Mesenchymal stem cell (in vitro differentiated cells and primary cell): ENCODE data around the gene GET4.
A peak's percentile ranks its signal among the peaks of the same experiment; 100 is the strongest.

Source experiments
- DNase-seq: peaks from one replicate; pipeline ENCODE4 v3.0.0-alpha.2; 2013
- H2AFZ ChIP-seq: one replicate; pipeline ENCODE4 v1.6.1; 2013; ENCODE audit warnings: low read depth, mild to moderate bottlenecking, control low read depth, inconsistent platforms, low read length, moderate library complexity
- H2AK5ac ChIP-seq: 2 replicates; pipeline ENCODE4 v1.6.1; 2013; ENCODE audit warnings: low read length, moderate library complexity, mild to moderate bottlenecking, inconsistent platforms; ENCODE audit not compliant: severe bottlenecking
- H2BK120ac ChIP-seq: one replicate; pipeline ENCODE4 v1.6.1; 2013; ENCODE audit warnings: low read depth, mild to moderate bottlenecking, inconsistent platforms, low read length, moderate library complexity
- H2BK12ac ChIP-seq, 2 experiments: one replicate each; pipeline ENCODE4 v1.6.1; 2013; ENCODE audit warnings: inconsistent platforms in 2 of 2, low read length in 2 of 2, mild to moderate bottlenecking in 2 of 2, moderate library complexity in 2 of 2, control low read depth in 1 of 2
- H2BK15ac ChIP-seq: one replicate; pipeline ENCODE4 v1.6.1; 2013; ENCODE audit warnings: mild to moderate bottlenecking, low read depth, inconsistent platforms; ENCODE audit not compliant: poor library complexity, severe bottlenecking
- H2BK5ac ChIP-seq: 2 replicates; pipeline ENCODE4 v1.6.1; 2013; ENCODE audit warnings: low read depth, mild to moderate bottlenecking, low read length, control low read depth, inconsistent platforms; ENCODE audit not compliant: poor library complexity, severe bottlenecking
- H3K14ac ChIP-seq, 2 experiments: one replicate each; pipeline ENCODE4 v1.6.1; 2013; ENCODE audit warnings: inconsistent platforms in 2 of 2, low read length in 2 of 2, control low read depth in 1 of 2, mild to moderate bottlenecking in 1 of 2, moderate library complexity in 1 of 2
- H3K18ac ChIP-seq, 2 experiments: one replicate each; pipeline ENCODE4 v1.6.1; 2013; ENCODE audit warnings: inconsistent platforms in 2 of 2, low read length in 2 of 2, control low read depth in 1 of 2, low read depth in 1 of 2, mild to moderate bottlenecking in 1 of 2
- H3K23ac ChIP-seq, 2 experiments: one replicate each; pipeline ENCODE4 v1.6.1; 2013; ENCODE audit warnings: inconsistent platforms in 2 of 2, low read length in 2 of 2, mild to moderate bottlenecking in 2 of 2, moderate library complexity in 2 of 2, control low read depth in 1 of 2
- H3K27ac ChIP-seq: 2 replicates; pipeline ENCODE4 v1.5.1; 2013; ENCODE audit warnings: mild to moderate bottlenecking, moderate library complexity, low read length, control low read depth, inconsistent platforms; ENCODE audit not compliant: poor library complexity, severe bottlenecking
- H3K27me3 ChIP-seq, 2 experiments: 2 replicates each; pipeline versions ENCODE4 v1.6.1 to v1.7.0; 2013; ENCODE audit warnings: low read length in 2 of 2, mild to moderate bottlenecking in 2 of 2, moderate library complexity in 2 of 2, control low read depth in 1 of 2, inconsistent platforms in 1 of 2; ENCODE audit not compliant: control insufficient read depth in 1 of 2, insufficient read depth in 1 of 2
- H3K36me3 ChIP-seq, 2 experiments: 2 replicates each; pipeline versions ENCODE4 v1.6.1 to v1.7.0; 2013; ENCODE audit warnings: low read length in 2 of 2, control low read depth in 1 of 2, inconsistent platforms in 1 of 2, low read depth in 1 of 2, mild to moderate bottlenecking in 1 of 2; ENCODE audit not compliant: insufficient read depth in 2 of 2, control insufficient read depth in 1 of 2
- H3K4ac ChIP-seq, 2 experiments: one replicate each; pipeline ENCODE4 v1.6.1; 2013; ENCODE audit warnings: inconsistent platforms in 2 of 2, low read length in 2 of 2, mild to moderate bottlenecking in 2 of 2, moderate library complexity in 2 of 2, control low read depth in 1 of 2, low read depth in 1 of 2
- H3K4me1 ChIP-seq: 2 replicates; pipeline ENCODE4 v1.6.1; 2013; ENCODE audit warnings: low read depth, low read length, control low read depth; ENCODE audit not compliant: control insufficient read depth, insufficient read depth
- H3K4me2 ChIP-seq: 2 replicates; pipeline ENCODE4 v1.6.1; 2013; ENCODE audit warnings: low read length, mild to moderate bottlenecking, inconsistent platforms; ENCODE audit not compliant: poor library complexity, severe bottlenecking
- H3K4me3 ChIP-seq, 2 experiments: 2 replicates each; pipeline versions ENCODE4 v1.5.1 to v1.7.0; 2013; ENCODE audit warnings: low read length in 2 of 2, mild to moderate bottlenecking in 2 of 2, control low read depth in 1 of 2, low read depth in 1 of 2; ENCODE audit not compliant: insufficient read depth in 1 of 2
- H3K79me1 ChIP-seq: replicated peaks from 2 replicates; pipeline ENCODE4 v1.6.1; 2013; ENCODE audit warnings: mild to moderate bottlenecking, control low read depth, low read length, inconsistent platforms; ENCODE audit not compliant: poor library complexity, severe bottlenecking
- H3K9ac ChIP-seq: 2 replicates; pipeline ENCODE4 v1.7.0; 2013; ENCODE audit warnings: mild to moderate bottlenecking, low read length, moderate library complexity
- H3K9me3 ChIP-seq: 2 replicates; pipeline ENCODE4 v1.7.0; 2013; ENCODE audit warnings: mild to moderate bottlenecking, low read length; ENCODE audit not compliant: control insufficient read depth
- H4K8ac ChIP-seq: one replicate; pipeline ENCODE4 v1.6.1; 2013; ENCODE audit warnings: inconsistent platforms, mild to moderate bottlenecking, low read length, moderate library complexity
- H4K91ac ChIP-seq: one replicate; pipeline ENCODE4 v1.6.1; 2013; ENCODE audit warnings: mild to moderate bottlenecking, low read length, inconsistent platforms
- WGBS: methylation state at CpG from one replicate; pipeline ENCODE4 v1.1.7; 2013; ENCODE audit warnings: mixed read lengths; 5-methylcytosine and 5-hydroxymethylcytosine counted together

GET4 gene

DNA sequence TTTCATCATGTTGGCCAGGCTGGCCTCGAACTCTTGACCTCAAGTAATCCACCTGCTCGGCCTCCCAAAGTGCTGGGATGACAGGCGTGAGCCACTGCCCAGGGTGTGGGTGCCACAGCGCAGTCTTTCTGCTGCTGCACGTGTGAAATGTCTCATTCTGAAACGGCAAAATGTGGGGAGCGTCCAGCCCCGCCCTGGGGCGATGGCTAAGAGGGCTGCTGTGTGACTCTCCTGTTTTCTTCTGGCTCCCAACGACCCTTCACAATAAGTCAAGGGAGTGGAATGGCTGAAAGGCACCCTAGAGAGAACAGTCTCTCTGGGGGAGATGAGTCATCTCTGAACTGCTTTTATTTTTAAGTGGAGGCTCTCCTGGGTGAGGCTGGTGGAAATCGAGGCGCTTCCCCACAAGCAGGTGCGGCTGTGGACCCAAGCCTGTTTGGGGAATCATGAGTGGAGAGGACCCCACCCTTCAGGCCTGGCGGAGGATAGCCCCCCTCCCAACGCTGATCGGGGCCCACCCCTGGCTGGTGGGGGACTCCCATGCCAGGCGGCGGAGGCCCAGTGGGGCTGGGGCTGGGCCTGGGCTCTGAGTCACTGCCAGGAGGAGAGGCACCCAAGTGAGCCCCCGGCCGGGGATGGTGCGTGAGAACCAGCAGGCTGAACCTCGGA is 60.2 kb downstream of the GET4 start:
- Histone ChIP-seq H2AK5ac (no peak overlapping the region), H3K27ac (no peak overlapping the region)
- WGBS, result 84% methylated on average over 19 of the region's 22 CpGs

DNA sequence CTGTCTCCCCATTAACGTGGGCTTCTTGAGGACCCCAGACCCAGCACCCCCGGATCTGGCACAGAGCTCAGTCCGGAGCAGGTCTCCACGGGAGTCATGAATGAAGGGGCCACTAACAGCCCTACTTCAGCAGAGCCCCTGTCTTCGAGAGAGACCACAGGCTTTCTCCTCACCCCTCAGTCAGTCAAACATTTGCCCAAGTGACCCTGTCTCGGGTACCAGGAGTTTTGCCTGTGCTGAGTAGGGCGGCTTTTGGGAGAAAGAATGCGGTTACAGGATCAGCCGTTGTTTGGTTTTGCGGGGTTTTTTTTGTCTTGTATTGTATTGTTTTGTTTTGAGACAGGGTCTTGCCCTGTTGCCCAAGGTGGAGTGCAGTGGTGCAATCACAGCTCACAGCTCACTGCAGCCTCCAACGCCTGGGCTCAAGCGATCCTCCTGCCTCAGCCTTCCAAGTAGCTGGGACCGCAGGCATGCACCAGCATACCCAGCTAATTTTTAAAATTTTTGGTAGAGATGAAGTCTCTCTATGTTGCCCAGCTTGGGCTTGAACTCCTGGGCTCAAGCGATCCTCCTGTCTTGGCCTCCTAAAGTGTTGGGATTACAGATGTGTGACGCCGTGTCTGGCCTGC is 61.6 kb downstream of the GET4 start:
- Histone ChIP-seq H2BK120ac (no peak overlapping the region), H2AK5ac (no peak overlapping the region), H2BK12ac (no peak overlapping the region), H3K9me3 (peaks cover 15% of the 10 kb centered on the region), H4K8ac (no peak overlapping the region), H3K18ac (no peak overlapping the region), H3K14ac (no peak overlapping the region), H3K9ac (no peak overlapping the region), H3K4me1 (peaks cover 17% of the 10 kb centered on the region), H2BK15ac (no peak overlapping the region), H3K4ac (no peak overlapping the region), H3K4me3 (no peak overlapping the region), H3K4me2 (no peak overlapping the region), H3K27me3 (peaks cover 0 to 25% of the 10 kb centered on the region in 2 experiments), H3K23ac (no peak overlapping the region), H2BK5ac (no peak overlapping the region), H4K91ac (no peak overlapping the region), H3K36me3 (no peaks in the 10 kb centered on the region), H2AFZ (no peak overlapping the region), H3K27ac (no peak overlapping the region), H3K79me1 (no peaks in the 10 kb centered on the region)
- DNase-seq, result no peak
- WGBS, result 91% methylated on average over 16 of the region's 16 CpGs

More for the DNA sequence above, 60.2 kb downstream of the GET4 start:
- Histone ChIP-seq H3K9me3 (peaks cover 11% of the 10 kb centered on the region), H2BK15ac (no peak overlapping the region), H3K4me1 (peaks cover 17% of the 10 kb centered on the region), H4K8ac (peak overlapping the region; percentile 41), H2BK120ac (no peak overlapping the region), H3K14ac (no peak overlapping the region), H3K4ac (no peak overlapping the region), H3K27me3 (peaks cover 9 to 31% of the 10 kb centered on the region in 2 experiments), H3K79me1 (no peaks in the 10 kb centered on the region), H4K91ac (no peak overlapping the region), H3K4me3 (no peak overlapping the region), H2BK12ac (no peak overlapping the region), H2AFZ (no peak overlapping the region), H2BK5ac (no peak overlapping the region), H3K4me2 (peak overlapping the region; percentile 49), H3K18ac (no peak overlapping the region), H3K36me3 (no peaks in the 10 kb centered on the region), H3K23ac (no peak overlapping the region), H3K9ac (no peak overlapping the region)
- peak; percentile 36 for DNase-seq

DNA sequence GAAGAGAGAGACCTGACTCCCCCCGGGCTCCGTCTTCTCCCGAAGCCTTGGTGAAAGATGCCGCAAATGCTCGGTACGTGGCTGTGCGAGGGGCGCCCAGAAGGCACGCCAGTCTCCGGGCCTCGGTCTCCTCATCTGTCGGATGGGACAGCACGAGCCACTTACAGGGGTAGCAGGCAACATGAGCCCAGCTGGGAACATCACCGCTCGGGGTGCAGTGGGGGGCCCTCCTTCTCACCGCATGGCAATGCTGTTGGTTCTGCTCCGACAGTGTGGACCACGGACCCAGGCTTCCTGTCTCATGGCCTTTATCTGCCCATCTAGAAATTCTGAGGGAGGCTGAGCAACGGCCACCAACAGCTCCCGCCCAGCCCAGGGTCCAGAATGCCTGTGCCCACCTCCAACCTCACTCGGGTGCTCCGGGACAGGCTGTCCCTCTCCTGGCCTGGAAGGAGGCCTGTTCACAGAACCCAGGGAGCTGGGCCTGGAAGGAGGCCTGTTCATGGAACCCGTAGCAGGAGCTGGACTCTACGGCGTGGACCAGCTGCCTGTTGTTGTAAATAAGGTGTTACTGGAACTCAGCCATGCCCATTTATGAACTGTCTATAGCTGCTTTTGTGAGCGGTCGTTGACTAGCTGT is 62.3 kb downstream of the GET4 start:
- Histone ChIP-seq H3K23ac (no peak overlapping the region), H2BK15ac (no peak overlapping the region), H3K9me3 (peaks cover 15% of the 10 kb centered on the region), H2BK120ac (no peak overlapping the region), H3K79me1 (no peaks in the 10 kb centered on the region), H3K4ac (no peak overlapping the region), H2AFZ (no peak overlapping the region), H4K91ac (no peak overlapping the region), H3K18ac (no peak overlapping the region), H3K36me3 (no peaks in the 10 kb centered on the region), H3K27me3 (peaks cover 0 to 25% of the 10 kb centered on the region in 2 experiments), H2BK12ac (no peak overlapping the region), H3K14ac (no peak overlapping the region), H3K4me3 (no peak overlapping the region), H3K27ac (no peak overlapping the region), H2BK5ac (no peak overlapping the region), H4K8ac (no peak overlapping the region), H3K4me2 (no peak overlapping the region), H3K9ac (no peak overlapping the region), H3K4me1 (peaks cover 17% of the 10 kb centered on the region), H2AK5ac (no peak overlapping the region)
- 95% methylated on average over 27 of the region's 27 CpGs for WGBS
- DNase-seq, result no peak

DNA sequence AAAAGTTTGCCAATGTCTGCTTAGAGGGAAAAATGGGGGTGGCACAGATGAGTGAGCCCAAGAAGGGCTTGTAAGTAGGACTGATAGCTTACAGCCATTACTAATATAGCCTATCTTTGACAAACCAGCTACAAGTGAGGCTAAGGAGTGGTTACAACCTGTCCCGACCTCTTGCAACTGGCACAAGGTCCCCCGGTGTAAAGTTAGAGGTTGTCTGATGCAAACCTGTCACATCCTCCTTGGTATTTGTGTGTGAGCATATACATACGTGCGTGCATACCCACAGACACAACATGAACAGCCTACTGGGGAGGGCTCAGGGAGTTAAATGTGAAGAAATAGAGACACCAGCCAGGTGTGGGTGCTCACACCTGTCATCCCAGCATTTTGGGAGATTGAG is 63.5 kb downstream of the GET4 start:
- no peak overlapping the region for H2BK12ac ChIP-seq
- H3K18ac ChIP-seq, result no peak overlapping the region
- H3K79me1 ChIP-seq, result no peaks in the 10 kb centered on the region
- H3K9me3 ChIP-seq, result peaks cover 15% of the 10 kb centered on the region
- peaks cover 14% of the 10 kb centered on the region for H3K4me1 ChIP-seq
- WGBS, result 92% methylated on average over 4 of the region's 4 CpGs
- no peak overlapping the region for H2BK120ac ChIP-seq
- no peak overlapping the region for H3K9ac ChIP-seq
- H3K4me3 ChIP-seq, result no peak overlapping the region
- no peak overlapping the region for H3K4me2 ChIP-seq
- H3K4ac ChIP-seq, result no peak overlapping the region
- no peaks in the 10 kb centered on the region for H3K36me3 ChIP-seq
- no peak overlapping the region for H2BK15ac ChIP-seq
- no peak overlapping the region for H3K27ac ChIP-seq
- no peak overlapping the region for H4K8ac ChIP-seq
- H2BK5ac ChIP-seq, result no peak overlapping the region
- DNase-seq, result no peak
- no peak overlapping the region for H2AK5ac ChIP-seq
- H4K91ac ChIP-seq, result no peak overlapping the region
- no peak overlapping the region for H3K23ac ChIP-seq
- peaks cover 0 to 22% of the 10 kb centered on the region in 2 experiments for H3K27me3 ChIP-seq
- no peak overlapping the region for H2AFZ ChIP-seq
- H3K14ac ChIP-seq, result no peak overlapping the region
